ENCODE data around the gene HOXA7. TPM values are rescaled to one million over a fixed set of nuclear protein-coding genes. Genes with fewer than 3 reads are reported as not detected.

HOXA7 gene
- total RNA-seq, 1 experiment from 2014 or later = not detected

- DNase-seq (ENCODE audit: low spot score) = no peak
Measured at GRCh38 chr7:27193335-27194001, 37.0 kb upstream of the HOXA7 start.

DNA sequence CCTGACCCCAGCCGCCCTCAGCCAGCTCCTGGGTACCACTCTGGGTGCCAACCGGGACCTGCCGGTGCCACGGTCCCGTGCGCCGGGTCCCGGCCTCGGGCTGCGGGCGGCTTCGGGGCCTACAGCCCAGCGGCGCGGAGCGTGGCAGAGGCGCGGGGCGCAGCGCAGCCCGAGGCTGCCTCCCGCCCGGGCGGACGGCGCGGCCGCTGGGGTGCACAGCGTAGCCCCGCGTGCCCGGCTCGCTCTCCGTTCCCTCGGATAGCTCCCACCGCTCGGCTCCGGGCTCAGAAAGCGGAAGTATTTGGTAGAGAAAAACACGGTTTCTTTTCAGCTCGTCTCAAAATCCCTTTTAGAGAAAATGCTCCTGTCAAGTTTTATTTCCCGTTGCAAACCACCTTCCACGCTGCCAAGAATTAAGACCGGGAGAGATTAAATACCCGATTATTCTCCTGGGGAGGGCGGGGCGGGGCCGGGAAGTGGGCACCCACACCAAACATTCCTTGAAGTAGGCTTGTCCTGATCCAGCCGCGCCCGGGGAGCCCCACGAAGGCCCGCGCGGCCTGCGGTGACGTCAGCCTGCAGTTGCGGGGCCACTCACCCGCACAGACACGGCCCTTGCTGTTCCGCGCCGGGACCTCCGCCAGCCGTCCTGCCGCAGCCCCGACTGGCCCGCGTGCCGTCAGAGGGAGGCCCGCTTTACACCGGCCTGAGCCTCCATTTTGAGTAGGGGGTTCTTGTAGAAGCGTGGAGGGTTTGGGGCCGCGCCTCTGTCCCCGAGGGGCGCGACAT is 36.3 kb upstream of the HOXA7 start:
- no peak for DNase-seq (ENCODE audit: low spot score)

GRCh38 chr7:27191833-27192545 is 35.5 kb upstream of the HOXA7 start:
- DNase-seq (ENCODE audit: low spot score) = no peak

- no peak for DNase-seq (ENCODE audit: low spot score)
Measured at GRCh38 chr7:27191161-27191731, 34.8 kb upstream of the HOXA7 start.

- DNase-seq (ENCODE audit: low spot score) = no peak
Measured at GRCh38 chr7:27189997-27190748, 33.7 kb upstream of the HOXA7 start.

DNA sequence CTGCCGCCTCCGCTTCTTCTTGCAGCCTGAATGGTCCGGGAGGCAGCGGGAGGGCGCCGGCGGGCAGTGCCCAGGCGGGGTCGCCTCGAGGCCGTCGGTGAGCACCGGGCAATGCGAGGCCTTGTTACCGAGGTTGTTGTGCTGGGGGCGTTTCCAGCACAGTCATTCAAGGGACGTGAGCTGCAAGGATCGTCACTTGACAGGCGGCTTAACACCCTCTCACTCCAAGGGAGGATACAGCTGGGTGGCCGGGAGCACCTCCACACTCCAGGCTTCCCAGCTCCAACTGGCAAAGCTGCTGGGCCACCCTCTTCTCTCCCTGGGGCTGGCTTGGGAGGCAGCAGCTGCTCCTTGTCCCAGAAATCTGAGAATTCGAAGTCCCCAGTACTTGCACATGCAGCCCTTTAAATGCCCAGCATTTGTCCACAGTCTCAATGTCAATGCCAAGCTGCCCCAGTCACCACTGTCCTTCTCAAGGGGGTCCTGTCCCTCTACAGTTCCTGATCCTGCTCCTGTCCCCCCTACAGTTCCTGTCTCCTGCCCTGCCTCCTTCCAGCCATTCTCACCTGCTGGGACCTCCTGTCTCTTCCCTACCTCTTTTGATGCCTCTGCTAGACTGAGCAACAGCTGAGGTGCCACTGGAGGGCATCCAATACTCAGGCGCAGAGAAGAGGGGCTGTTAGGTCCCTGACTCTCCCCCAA is 33.0 kb upstream of the HOXA7 start:
- no peak for DNase-seq (ENCODE audit: low spot score)

DNA sequence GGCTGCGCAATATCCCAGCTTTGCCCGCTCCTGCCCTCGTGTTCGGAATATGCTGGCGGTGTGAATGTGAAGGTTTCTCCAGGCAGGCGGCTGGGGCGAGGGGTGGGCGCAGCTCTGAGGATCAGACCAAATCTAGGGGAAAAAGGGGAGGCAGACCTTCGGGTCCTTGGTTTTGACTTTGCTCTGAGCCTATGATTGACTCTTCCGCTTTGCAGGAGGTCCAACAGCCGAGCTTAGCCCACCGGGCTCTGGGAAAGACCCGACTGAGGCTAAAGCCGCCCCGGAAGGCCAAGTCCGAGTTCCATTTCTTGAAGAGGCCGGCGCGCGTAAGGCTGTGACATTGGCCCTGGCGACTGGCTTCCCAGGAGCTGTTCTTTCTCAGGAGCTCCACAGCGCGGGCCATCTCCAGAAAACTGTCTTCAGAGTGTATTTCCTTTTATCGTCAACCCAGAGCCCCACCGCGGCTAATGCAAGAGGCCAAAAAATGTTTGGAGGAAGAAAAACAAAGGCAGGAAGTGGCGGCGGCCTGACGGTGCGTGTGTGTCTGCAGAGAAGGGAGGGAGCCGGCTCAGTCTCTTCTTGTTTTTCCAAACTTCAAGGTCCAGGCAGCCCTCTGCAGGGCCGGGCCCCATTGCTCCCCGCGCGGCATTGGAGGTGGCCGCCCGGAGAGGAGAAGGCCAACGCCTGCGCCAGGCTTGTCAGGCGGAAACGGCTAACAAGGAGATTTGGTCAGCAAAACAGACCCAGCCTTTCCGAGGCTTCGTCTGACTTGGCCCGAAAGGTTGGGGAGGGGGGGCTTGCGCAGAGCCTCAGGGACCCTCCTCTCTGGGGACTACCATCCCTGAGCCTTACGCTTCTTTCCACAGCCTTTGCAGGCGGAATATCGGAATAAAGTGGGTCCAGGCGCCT is 32.2 kb upstream of the HOXA7 start:
- no peak for DNase-seq (ENCODE audit: low spot score)

GRCh38 chr7:27187475-27188385 is 31.3 kb upstream of the HOXA7 start:
- DNase-seq (ENCODE audit: low spot score) = no peak

- no peak for DNase-seq (ENCODE audit: low spot score)
Measured at GRCh38 chr7:27186668-27187474, 30.4 kb upstream of the HOXA7 start.

DNA sequence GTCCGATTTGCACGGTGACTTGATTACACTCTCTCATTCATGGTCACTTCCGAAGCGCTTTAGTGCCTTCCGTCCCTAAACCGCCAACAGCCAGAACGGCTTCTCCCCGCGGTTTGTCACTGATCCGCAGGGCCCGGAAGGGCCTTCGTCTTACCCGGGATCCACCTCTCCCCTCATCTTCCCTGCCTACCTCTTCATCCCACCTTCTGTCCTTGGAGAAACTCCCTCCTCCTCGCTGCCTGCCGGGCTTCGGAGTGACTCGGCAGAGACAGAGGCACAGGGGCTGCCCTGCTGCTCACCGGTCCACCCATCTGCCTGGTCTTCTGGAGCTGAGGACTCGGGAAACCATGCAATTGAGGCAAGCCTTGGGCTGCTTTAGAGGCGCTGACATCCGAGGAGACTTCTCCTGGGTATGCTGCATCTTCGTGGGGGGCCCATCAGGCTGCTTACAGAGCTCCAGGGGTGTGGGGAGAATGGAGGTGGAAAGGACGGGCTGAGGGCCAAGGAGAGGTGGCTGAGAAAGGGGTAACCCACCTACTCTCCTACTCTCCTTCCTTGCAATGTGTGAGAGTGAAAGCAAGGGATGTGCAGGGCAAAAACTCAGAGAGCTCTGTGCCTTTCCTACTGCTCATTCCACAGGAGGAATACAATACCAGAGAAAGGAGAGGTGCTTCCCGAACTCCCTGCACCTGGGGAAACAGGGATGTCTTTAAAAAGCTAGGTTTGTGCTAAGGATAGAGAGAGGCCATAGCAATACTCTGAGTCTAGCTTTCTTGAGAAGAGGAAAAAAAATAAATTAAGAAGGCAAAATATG is 29.6 kb upstream of the HOXA7 start:
- no peak for DNase-seq (ENCODE audit: low spot score)

GRCh38 chr7:27185013-27185853 is 28.8 kb upstream of the HOXA7 start, which contains the start of gene HOXA11:
HOXA11 (minus strand) TSS chr7:27185232; CDS start chr7:27185144, 88 bp downstream.
- DNase-seq (ENCODE audit: low spot score) = no peak

DNA sequence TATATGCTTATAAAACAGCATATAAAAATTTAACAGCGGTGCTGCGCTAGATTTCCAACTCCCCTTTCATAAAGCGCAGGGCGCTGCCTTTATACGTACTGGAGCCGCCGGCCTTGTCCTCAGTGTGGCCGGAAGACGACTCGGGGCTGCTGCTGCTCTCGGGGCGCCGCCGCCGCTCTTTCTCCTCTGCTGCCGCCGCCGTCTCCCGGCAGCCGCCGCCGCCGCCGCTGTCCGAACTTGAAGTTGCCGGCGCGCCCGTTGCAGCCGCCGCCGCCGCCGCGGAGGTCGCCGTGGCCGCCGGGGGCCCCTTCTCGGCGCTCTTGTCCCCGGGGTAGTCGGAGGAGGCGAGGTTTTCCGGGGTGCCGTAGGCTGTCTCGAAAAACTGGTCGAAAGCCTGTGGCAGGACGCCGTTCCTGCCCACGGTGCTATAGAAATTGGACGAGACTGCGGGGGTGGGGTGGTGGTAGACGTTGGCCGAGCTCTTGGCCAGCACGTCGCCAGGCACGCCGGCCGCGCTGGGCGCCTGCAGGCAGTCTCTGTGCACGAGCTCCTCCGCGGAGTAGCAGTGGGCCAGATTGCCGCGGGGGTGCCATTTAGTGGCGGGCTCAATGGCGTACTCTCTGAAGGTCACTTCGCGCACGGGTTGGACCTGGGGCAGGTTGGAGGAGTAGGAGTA is 28.0 kb upstream of the HOXA7 start:
- DNase-seq (ENCODE audit: low spot score) = no peak

DNA sequence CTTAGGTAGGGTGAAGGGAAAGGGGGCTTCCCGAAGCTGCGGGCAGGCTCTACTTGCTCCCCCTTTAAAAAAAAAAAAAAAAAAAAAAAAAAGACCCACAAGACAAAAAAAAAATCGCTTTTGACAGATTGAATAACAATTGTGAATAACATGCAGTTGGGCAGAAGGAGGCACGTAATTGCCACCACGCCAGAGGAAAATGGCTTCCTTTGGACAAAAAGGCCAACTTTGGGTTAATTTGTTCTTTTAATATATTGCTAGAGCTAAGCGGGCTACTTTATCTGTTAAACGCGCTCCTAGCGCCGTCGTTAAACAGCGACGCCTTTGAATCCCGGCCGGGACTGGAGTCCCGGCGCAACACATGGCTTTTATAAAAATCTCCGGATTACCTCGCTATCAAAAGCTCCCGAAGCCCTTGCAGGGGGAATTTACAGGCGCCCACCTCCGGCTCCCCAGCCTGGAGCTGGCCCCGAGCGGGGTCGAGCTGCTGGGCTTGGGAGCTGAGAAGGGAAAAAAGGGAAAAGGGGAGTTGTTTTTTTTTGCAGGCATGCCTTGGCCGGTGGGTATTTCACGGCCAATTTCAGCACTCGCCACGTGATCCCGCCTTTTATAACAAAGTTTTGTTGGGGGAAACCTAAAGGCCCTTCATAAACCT is 27.3 kb upstream of the HOXA7 start:
- DNase-seq (ENCODE audit: low spot score) = no peak

GRCh38 chr7:27182861-27183681 is 26.6 kb upstream of the HOXA7 start:
- no peak for DNase-seq (ENCODE audit: low spot score)
